Measurements from ENCODE around the gene DAZL.

DNA sequence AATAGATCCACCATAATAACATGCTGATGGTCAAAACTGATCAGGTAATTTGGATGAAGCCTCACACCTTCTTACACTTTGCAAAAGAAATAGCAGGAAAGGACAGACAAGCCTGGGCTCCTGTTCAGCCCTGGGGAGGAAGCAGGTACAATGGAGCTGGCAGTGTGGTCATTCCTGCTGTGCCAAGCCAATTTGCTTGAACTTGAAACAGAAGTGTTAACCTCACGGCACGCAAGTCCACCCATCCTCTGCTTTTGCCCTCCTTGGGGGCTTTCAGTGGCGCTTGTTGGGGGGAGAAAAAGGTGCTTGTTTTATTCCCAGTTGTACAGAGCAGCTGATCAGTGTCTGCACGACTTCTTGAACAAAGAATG is 54.9 kb downstream of the DAZL start:
- TF ChIP-seq POLR2A (IDR thresholded peaks at IDR 0.05) (no peak), EP300 (IDR thresholded peaks at IDR 0.05) (no peak)
- TF ChIP-seq, protein P1, sequence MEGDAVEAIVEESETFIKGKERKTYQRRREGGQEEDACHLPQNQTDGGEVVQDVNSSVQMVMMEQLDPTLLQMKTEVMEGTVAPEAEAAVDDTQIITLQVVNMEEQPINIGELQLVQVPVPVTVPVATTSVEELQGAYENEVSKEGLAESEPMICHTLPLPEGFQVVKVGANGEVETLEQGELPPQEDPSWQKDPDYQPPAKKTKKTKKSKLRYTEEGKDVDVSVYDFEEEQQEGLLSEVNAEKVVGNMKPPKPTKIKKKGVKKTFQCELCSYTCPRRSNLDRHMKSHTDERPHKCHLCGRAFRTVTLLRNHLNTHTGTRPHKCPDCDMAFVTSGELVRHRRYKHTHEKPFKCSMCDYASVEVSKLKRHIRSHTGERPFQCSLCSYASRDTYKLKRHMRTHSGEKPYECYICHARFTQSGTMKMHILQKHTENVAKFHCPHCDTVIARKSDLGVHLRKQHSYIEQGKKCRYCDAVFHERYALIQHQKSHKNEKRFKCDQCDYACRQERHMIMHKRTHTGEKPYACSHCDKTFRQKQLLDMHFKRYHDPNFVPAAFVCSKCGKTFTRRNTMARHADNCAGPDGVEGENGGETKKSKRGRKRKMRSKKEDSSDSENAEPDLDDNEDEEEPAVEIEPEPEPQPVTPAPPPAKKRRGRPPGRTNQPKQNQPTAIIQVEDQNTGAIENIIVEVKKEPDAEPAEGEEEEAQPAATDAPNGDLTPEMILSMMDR (IDR thresholded peaks at IDR 0.05), result no peak

Measured in gastroesophageal sphincter (tissue), 3 donors.